GM21390 (cell line): ENCODE results near the gene THSD7A.

ENCODE experiments used
- ATAC-seq: cut with Tn5 transposase; IDR thresholded peaks from one replicate; pipeline ENCODE4 v1.9.1; 2021; ENCODE audit not compliant: unreplicated experiment

Gene THSD7A

DNA sequence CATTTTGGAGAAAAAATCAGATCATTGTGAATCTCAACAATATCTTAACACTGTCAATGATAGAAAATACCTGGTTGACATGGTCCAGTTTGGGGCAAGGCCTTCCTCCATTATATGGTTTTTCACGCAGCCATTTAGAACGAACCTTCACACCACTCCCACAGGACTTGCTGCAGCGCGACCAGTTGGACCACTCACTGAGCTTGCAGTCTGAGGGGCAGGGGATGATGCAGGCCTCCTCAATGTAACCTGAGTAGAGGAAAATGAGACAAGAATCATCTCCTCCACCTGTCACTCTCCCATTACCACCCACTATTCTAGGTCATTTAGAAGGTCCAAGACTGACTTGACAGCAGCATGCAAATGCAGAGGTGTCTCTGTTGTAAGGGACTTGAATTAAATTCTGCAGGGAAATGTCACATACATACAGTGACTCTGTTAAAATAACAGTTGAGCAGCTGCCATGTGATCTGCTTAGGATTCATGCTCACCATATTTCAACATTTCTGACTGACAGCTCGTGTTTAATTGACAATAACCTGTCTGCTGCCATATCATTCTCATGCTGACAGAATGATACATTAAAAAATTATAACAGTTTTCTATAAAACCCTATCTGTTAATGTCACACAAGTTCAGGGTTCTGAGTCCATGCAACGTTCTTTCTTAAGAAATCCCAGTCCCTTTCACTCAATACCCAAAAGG, 403.0 kb downstream of the THSD7A start:
- ATAC-seq = no peak

DNA sequence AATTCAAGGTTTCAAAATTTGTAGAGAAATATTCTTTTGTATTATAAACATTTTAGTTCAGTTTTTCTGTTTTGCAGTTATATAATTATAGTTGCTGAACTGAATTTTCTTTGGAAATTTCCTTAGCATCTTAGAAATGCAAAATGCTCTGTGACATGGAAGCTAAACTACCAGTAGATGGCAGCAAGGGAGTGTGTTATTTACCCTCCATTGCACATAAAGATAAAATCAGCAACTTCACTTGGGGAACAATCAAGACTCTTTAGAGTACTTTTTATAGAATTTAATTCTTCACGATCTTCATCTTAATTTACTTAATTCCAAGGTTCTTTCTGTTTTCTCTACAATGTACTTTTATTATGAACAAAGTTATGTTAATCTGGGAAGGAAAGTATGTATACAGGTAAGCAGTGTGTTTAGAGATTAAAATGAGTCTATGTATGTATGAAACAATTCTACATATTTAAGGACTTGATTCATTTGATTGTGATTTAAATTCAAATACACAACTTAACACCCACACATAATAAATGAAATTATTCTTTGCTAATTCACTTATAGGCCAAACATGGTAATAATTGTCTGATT, 404.2 kb downstream of the THSD7A start:
- ATAC-seq = peak; percentile 62

DNA sequence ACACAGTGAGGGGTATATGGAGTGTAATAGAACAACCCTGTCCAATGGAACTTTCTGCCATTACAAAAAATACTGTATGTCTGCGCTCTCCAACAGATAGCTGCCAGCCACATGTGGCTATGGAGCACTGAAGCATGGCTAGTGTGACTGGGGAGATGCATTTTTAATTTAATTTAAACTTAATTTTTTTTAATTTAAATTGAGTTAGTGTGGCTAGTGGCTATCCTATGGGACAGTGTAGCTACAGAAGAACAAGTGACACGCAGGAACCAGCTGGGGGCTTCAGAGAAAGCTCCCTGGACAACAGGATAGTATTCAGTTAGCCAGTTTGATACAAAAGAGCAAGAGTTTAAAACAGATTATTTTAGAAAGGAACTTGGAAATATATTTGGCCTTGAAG, 408.0 kb downstream of the THSD7A start:
- ATAC-seq = no peak

DNA sequence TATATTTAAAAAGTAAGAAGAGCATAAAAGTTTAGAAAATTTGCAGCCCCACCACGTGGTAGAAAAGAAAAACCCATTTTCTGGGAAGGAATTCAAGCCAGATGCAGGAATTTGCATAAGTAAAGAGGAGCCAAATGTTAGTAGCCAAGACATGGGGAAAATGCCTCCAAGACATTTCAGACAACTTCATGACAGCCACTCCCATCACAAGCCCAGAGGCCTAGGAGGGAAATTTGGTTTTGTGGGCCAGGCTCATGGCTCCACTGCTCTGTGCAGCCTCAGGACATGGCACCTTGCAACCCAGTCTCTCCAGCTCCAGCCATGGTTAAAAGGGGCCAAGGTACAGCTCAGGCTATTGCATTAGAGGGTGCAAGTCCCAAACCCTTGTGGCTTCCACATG, 411.9 kb downstream of the THSD7A start:
- no peak for ATAC-seq

DNA sequence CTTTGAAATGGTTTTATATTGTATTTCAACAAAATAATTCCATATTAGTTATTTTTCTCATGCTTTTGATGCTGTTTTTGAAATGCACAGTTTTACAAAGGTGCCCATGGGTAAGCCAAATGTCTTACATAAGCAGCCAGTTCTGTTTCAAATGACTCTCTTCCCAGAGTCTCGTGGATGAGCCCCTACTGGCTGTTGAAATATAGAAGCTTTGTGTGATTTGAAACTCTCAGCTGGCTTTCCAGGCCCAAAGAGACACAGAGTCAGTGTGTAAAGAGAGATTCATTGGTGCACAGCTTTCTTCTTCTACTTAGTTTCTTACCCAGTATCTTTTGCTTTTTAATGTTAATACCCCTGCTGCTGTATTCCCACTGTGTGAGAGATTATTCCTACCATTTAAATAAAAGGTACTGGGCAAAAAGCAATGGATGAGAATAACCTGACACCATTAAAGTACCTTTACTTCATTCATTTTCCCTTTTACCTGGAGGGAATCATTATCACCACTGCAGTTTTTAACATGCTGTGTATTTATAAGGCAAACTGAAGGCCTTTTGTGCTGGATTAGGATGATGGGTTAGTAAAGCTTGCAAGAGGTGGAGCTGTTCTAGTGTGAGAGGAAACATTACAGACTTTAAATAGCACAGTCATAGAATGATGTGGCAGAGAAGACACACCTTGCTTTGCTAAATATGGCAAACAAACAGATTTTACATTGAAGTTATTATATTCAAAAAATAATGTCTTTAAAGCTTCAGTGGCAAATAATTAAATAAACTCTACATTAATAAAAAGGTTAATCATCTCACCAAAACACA, 415.1 kb downstream of the THSD7A start:
- no peak for ATAC-seq

DNA sequence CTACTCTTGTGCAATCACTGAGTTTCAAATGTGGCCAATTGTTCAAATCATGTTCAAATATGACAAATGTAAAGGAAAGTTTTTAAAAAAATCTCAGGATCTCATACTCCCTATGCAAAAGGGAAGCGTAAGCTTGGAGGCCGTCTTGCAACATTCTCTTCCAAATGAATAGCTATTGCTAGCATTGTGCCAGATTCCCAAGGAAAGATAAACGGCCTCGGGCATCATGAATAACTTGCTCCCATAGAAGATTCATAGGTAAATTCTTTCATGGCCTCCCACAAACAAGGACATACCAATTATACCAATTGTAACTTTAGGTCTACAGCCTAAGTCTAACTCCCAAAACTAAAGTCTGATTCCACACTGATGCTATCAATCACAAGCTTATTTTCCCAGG, 416.9 kb downstream of the THSD7A start:
- no peak for ATAC-seq

DNA sequence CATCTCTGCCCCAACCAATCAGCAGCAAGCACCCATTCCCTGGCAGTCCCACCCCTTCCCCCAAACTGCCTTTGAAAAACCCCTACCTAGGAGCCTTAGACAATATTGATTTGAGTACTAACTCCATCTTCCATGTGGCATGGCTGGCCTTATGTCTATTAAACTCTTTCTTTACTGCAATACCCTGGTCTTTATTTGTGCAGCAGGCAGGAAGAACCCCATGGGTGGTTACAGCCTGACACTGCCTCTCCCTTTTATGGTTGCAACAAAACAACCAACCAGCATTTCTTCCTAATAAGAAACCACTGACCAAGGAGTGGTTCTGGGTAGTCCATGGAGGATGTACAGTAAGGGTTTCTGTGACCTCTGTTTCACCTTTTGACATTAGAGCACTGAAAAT, 418.1 kb downstream of the THSD7A start:
- no peak for ATAC-seq

DNA sequence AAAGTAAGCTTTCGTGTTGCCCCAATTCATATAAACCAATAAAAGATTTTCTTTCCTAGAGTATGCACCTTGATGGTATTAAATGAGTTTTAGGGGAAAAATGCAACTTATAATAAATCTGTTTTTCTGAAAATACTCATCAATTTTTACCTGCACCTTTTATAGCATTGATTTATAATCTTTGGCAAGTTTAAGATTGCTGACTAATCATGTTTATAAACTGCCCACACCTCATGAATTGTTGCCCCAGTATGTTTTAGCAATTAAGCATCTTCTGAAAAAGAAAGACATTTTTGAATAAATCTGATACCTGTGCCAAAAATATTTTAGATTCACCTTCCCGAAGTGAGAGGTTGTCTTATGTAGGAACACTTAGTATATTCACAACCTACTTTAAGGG, 420.0 kb downstream of the THSD7A start:
- ATAC-seq = no peak

DNA sequence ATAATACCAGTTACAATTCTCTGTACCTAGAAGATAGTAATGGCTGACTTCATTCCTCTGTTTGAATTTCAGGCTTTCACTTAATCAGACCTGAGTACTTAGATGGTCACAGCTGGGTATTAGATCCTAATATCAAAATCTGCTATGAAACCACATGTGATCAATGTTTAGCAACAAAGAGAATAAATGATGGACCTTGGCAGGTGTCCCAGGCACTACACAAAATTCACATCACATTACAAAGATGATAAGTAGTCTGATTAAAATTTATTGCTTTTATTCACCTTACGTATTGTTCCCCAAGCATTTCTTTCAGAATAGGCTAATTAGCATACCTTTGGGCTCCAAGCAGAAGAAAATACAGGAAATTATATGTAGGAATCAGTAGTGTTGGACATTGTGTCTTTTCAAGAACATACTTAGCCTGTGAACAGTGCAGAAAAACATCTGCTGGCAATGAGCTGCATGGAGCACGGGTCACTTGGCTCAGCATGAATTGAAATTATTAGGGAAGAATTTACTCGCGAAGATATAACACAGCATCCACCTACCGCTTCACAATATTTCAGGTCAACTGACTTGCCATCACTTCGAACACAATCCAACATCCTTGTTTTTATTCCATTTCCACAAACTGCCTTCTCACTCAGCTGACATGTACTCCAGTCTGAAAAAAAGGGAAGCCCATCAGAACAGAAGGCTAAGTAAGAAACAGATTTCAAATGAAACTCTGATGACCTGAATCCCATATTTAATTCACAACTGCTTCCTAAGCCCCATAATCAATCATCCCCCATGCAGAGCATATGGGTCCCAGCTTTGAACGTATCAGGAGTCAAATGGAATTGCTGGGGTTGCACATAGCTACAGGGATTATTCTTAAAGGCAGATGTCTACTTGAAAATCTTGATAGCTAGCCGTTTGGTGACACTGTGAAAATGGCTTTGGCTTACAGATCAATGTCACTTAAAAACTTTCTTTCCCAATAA, 421.0 kb downstream of the THSD7A start:
- ATAC-seq = no peak

DNA sequence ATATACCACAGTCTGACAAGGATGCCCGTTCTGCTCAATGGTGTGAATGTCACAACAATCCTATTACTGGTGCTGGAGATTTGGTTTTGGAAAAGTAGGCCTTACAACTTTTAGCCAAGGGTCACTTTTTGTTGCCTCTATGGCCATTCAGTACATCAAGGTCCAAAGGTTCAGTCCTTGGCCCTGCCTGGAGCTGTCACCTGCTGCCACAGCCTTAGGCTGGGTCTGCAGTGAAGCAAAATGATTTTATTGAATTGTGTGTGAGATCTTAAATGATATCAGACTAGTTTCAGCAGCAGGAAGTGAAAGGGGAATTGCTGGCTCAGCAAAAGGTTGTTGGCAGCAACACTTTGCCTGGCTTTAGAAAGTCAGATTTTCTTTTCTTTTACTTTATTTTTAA, 427.6 kb downstream of the THSD7A start:
- ATAC-seq = no peak

DNA sequence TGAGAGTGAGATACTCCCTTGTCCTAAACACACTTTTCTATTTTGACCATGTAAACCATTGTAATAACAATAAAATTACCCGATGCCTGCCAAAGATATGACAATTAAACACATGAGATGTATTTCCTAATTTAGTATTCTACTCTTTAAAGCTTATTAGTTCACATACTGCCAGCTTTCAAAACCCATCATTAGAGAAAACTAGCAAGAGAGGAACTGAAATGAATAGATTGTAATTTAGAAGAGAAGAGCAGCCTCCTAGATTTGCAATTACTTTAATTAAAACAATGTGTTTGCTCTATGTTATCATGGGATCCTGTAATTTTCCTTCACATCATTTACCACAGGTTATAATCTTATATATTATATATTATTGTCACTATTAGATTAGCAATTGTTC, 428.2 kb downstream of the THSD7A start:
- ATAC-seq = no peak

DNA sequence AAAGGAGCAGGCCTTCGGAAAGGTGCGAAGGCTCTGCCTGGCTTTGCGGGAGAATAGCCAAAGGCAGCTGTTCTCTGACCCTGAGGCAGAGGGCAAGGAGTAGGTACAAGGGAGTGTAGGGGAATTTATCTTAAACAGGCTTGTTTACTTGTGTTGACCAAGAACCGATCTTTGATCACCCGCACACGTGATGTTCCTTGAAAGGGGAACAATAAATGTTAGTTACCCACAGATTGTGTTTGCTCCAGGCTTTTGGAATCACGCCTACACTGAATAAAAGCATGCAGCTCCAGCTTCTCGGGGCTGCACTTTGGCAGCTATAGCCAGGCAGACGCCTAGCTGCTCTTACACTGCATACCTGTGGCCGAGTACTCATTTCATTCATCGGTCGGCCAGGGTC, 437.6 kb downstream of the THSD7A start:
- no peak for ATAC-seq

DNA sequence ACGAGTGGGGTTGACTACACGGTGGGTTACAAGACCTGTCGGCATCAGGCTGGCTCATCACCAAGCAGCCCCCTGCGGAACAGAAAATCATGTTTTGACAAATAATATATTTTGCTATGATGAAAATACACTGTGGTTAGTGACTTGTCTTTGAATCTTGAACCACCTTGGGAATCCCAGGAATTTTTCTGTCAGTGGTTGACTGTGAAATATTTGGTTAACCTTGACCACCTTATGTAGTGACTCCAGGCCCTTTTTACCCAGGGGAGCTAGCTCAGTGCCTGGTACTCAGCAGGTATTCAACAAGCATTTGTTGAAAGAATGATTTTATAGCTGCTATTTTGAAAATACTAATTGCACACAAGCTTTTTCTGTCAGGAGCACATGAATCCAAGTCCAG, 452.4 kb downstream of the THSD7A start:
- no peak for ATAC-seq

DNA sequence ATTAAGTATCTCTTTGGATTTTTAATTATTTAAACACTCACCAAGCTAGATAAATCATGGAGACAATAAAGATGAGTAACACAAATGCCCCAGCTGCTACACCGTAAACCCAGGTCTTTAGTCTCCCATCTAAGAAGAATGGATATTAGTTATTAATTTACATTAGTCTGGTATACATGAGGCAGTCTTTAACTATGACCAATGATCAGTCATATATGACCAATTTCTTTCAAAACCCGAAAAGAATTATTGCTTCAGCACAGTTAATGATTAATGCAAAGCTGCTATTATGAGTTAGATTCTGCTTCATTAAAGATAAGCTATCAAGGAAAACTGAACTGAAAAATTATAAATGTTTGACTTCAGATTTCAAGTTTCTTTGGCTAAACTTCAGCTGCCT, 455.5 kb downstream of the THSD7A start:
- no peak for ATAC-seq

DNA sequence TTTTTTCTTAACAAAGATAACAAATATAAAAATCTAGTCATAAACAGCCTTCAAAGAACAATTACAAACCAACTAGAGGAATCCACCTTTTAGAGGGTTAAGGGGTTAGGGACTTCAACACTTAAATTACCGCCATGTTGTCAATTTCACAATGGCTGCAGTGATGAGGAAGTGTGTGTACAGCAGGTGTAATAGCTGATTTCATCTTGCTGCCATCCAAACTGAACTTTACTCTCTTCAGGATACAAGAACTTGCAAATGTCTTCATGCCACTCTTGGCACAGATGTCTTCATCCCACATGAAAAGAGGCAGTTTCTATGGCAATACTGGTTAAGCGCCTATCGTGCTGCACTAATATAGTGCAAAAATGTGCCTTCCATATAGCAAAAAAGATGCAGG, 457.4 kb downstream of the THSD7A start:
- ATAC-seq = no peak

DNA sequence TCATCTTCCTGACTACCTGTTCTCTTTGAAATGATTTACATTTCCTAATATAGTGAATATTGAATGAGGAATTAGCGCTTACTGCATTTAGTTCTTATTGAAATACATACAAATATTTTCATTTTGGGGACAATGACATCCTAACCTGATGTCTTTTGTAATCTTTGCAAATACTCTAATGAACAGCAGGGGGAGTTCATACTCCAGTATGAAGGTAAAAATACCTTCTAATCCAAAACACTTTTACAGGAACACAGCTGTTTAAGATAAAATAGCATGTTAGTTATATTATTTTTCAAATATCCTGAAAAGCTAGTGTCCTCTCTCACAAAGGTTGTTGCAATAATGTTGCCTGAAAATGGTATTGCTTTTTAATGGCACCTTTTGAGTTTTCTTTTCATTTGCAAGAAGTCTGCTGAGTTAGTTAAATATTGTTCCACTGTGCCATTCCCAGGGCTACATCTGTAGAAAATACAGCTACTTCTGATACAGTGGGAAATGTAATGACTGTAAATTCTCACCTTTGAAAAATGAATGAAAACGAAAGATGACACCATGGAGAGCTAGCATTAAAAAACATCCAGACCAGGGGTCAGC, 458.4 kb downstream of the THSD7A start:
- ATAC-seq = no peak

DNA sequence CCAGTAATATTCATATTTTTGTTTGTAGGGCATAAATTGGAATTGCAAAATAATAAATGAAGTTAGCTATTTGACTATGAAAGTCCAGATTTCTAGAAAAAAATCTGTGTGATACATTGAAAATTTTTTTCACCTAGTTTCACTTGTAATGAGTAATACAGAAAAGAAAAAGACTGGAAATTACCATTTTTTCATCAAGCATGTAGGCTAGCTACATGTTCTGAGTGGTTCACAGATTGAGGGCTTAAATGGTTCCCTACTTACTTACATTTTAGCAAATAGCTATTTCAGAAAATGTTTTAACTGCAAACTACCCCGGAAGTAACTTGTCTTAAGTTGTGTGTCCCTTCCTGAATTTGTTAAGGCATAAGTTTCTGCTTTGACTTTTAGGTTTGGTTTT, 462.3 kb downstream of the THSD7A start:
- ATAC-seq = no peak

DNA sequence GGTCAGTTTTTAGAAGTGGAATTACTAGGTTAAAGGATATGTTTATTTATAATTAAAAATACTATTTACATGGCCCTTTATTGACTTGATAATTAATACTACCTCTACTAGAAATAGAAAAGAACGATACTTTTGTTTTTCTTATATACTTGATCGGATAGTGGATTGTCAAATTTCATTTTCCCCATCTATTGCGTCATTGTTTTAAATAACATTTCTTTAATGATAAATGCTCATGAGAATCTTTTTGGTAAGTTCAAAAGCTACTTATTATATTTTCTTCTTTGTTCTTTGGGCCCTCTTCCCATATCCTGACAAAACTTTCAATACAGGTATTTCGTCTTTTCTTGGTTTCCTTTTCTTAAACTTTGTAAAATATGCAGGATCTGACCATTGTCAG, 465.9 kb downstream of the THSD7A start:
- no peak for ATAC-seq

DNA sequence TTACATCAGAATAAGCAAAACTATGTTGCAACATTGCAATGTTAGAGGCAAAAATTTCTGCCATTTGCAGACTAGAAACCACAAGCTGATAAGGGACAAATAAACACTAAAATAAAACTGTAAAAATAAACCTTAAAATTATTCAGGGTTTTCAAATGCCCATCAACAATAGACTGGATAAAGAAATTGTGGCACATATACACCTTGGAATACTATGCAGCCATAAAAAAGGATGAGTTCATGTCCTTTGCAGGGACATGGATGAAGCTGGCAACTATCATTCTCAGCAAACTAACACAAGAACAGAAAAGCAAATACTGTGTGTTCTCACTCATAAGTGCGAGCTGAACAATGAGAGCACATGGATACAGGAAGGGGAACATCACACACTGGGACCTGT, 473.4 kb downstream of the THSD7A start:
- ATAC-seq = no peak

DNA sequence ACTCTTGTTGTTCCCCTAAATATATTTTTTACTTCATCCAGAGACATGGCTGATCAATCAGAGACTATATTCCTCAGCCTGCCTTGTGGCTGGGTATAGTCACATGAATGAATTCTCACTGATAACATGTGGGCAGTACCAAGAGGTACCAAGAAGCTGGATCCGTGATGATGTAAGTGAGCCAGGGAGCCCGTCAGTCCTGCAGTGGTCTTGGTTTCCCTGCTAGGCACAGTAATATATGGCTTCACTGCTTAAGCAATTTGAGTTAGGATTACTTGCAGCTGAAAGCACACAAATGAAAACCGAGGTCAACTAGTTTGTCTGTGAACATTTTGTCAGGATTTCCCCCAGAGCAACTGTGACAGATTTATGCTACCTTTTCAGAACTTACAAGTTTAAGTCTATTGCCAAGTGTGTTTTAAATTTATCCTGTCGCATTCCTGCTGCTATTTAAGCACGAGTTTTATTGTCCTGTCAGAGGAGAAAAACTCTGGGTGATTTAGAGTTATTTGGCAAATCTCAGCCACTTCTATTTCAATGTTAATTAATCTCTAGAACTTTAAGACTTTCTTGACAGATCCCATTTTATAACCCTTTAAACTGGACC, 476.5 kb downstream of the THSD7A start:
- no peak for ATAC-seq
